Measurements from ENCODE around the gene JUN.

GRCh38 chr1:58804853-58805565 is 21.2 kb upstream of the JUN start:
- no peak for TF ChIP-seq CTCF (IDR thresholded peaks at IDR 0.05)
- no peak for TF ChIP-seq EZH2 (IDR thresholded peaks at IDR 0.05)

All from neural progenitor cell (in vitro differentiated cells).